Osteocyte (in vitro differentiated cells): ENCODE measurements around the gene CDR2. TPM values are rescaled to one million over a fixed set of nuclear protein-coding genes. Genes with fewer than 3 reads are reported as not detected.

ENCODE experiments used
- DNase-seq: peaks from one replicate; pipeline ENCODE4 v3.0.0; 2021; ENCODE audit warnings: mixed read lengths; ENCODE audit not compliant: unreplicated experiment; ENCODE audit errors: extremely low spot score
- H3K27ac Mint-ChIP-seq: one replicate; pipeline ENCODE4 v1.8.0; 2021; ENCODE audit warnings: mild to moderate bottlenecking, mixed read lengths; ENCODE audit not compliant: unreplicated experiment
- H3K27me3 Mint-ChIP-seq: one replicate; pipeline ENCODE4 v1.8.0; 2021; ENCODE audit warnings: mixed read lengths; ENCODE audit not compliant: unreplicated experiment
- H3K36me3 Mint-ChIP-seq: one replicate; pipeline ENCODE4 v1.8.0; 2021; ENCODE audit warnings: mixed read lengths; ENCODE audit not compliant: unreplicated experiment
- H3K4me1 Mint-ChIP-seq: one replicate; pipeline ENCODE4 v1.8.0; 2021; ENCODE audit warnings: mixed read lengths; ENCODE audit not compliant: unreplicated experiment
- H3K4me3 Mint-ChIP-seq: one replicate; pipeline ENCODE4 v1.8.0; 2021; ENCODE audit warnings: mild to moderate bottlenecking, moderate library complexity, mixed read lengths; ENCODE audit not compliant: unreplicated experiment
- H3K9me3 Mint-ChIP-seq: one replicate; pipeline ENCODE4 v1.8.0; 2021; ENCODE audit warnings: mixed read lengths; ENCODE audit not compliant: unreplicated experiment
- total RNA-seq: library from RNA; stranded (reverse); gene quantifications from 2 replicates; pipeline ENCODE4 v1.2.1, GENCODE V29; 2021
- TF ChIP-seq, protein P1 (sequence below): fragments of 200-600 bp; sonication (generic); IDR thresholded peaks from 2 replicates; pipeline ENCODE4 v1.5.0; 2021; ENCODE audit warnings: antibody characterized with exemption, mild to moderate bottlenecking, moderate library complexity

Gene CDR2
- total RNA-seq, 1 donor from 2014 or later = 23.7 TPM

DNA sequence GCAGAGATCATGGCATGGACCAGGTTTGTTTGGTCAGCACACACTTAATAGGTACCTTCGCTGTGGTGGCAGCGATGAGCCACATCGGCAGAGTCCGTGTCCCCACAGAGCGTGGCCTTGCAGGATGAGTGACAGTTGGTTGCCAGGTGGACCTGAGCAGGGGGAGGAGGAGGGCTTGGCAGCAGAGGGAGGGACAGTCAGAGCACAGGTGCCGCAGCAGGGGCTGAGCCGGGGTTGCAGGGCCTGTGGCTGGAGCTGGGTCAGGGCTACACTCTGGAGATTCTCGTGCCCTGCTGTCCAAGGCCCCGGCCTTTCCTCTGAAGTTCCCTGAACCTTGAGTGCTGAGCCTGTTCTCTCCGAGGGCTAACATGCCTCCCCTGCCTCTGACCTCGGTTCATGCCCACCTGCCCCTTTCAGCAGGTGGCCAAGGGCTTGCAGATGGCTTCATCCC lies 52.4 kb downstream of the CDR2 start:
- Mint-ChIP-seq H3K4me1 (no peaks in the 10 kb centered on the region), H3K4me3 (no peak overlapping the region), H3K9me3 (no peaks in the 10 kb centered on the region), H3K27ac (no peak overlapping the region), H3K36me3 (peaks cover 18% of the 10 kb centered on the region), H3K27me3 (no peaks in the 10 kb centered on the region)
- TF ChIP-seq, protein P1, sequence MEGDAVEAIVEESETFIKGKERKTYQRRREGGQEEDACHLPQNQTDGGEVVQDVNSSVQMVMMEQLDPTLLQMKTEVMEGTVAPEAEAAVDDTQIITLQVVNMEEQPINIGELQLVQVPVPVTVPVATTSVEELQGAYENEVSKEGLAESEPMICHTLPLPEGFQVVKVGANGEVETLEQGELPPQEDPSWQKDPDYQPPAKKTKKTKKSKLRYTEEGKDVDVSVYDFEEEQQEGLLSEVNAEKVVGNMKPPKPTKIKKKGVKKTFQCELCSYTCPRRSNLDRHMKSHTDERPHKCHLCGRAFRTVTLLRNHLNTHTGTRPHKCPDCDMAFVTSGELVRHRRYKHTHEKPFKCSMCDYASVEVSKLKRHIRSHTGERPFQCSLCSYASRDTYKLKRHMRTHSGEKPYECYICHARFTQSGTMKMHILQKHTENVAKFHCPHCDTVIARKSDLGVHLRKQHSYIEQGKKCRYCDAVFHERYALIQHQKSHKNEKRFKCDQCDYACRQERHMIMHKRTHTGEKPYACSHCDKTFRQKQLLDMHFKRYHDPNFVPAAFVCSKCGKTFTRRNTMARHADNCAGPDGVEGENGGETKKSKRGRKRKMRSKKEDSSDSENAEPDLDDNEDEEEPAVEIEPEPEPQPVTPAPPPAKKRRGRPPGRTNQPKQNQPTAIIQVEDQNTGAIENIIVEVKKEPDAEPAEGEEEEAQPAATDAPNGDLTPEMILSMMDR = no peak
- peak; percentile 60 for DNase-seq

DNA sequence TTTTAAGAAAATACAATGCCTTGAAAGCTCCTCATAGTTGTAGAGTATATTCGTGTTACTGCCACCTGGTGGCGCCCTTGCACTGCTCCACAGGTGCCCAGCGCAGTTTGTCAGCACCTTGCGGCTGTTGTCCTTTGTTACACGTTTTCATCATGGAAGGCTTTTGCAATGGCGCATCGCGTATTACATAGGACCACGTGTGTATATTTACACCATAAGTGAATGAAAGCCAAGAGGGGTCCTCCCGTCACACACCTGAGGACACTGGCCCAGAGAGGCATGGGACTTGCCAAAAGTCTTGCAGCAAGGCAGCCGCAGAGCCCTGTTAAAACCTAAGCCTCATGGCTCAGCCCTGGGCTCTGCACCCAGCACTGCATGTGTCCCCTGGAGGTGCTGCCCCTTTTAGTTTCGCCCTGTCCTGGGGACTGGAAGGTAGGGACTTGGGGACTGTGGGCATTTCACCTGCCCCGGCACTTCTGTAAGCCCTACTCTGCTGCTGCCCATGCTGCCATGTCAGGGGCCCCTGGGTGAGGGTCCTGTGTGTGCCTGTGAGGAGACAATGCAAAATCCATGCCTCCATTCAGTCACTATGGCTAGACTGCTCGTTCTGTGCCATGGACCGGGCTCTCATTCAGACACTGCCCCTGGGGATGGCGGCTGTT lies 52.9 kb downstream of the CDR2 start:
- TF ChIP-seq, protein P1 = peak; percentile 91
- Mint-ChIP-seq H3K9me3 (no peaks in the 10 kb centered on the region), H3K27me3 (no peaks in the 10 kb centered on the region), H3K27ac (no peak overlapping the region), H3K36me3 (peaks cover 19% of the 10 kb centered on the region), H3K4me1 (no peaks in the 10 kb centered on the region), H3K4me3 (no peak overlapping the region)
- peak; percentile 84 for DNase-seq

DNA sequence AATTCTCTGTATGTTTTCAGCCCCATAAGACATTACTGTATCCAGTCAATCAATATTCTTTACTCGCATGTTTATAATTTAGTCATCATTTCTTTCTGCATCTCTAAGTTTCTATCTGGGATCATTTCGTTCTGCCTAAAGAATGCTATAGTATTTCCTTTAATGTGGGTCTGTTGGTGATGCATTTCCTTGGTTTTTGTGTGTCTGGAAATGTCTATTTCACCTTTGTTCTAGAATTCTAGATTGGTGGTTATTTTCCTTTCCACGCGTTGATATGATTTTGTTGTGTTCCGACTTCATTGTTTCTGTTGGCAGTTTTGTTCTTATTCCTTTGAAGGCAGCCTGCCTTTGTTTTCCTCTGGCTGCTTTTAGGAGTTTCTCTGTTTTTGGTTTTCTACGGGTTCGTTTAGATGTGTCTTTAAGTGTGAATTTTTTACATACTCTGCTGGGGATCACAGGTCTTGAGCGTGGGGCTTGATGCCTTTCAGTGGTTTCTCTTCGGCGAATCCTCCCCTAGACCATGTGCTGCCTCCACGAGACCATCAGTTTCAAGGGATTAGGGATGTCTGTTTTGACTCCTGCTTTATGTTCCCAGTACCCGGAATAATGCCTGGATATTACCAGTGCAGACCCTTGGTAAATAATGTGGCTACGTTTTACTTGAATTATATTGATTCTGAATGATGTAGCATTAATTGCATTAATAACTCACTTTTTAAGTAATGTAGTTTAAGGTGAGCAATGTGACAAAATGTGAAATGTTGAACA lies 53.7 kb downstream of the CDR2 start:
- Mint-ChIP-seq H3K4me1 (no peaks in the 10 kb centered on the region), H3K4me3 (no peak overlapping the region), H3K36me3 (peaks cover 19% of the 10 kb centered on the region), H3K27ac (no peak overlapping the region), H3K27me3 (no peaks in the 10 kb centered on the region), H3K9me3 (no peaks in the 10 kb centered on the region)
- TF ChIP-seq, protein P1 = no peak
- DNase-seq = peak; percentile 19

DNA sequence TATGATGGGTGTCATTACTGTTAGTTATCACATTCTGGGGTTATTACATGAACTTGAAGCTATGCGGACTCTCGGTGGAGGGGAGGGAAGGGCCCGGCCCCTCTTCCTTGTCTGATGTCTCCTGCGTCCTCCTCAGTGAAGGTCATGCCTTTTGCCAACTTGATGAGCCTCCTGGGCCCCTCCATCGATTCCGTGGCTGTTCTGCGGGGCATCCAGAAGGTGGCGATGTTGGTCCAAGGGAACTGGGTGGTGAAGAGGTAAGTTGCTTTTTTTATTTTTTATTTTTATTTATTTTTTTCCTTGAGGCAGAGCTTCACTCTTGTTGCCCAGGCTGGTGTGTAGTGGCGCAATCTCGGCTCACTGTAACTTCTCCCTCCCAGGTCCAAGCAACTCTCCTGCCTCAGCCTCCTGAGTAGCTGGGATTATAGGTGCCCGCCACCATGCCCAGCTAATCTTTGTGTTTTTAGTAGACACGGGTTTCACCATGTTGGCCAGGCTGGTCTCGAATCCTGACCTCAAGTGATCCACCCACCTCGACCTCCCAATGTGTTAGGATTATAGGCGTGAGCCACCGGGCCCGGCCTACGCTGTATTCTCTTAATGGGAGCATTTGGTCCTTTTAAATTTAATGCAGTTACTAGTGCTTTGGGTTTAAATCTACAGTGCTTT lies 55.6 kb downstream of the CDR2 start:
- DNase-seq = peak; percentile 81
- TF ChIP-seq, protein P1 = peak; percentile 62
- peaks cover 17% of the 10 kb centered on the region for H3K36me3 Mint-ChIP-seq

DNA sequence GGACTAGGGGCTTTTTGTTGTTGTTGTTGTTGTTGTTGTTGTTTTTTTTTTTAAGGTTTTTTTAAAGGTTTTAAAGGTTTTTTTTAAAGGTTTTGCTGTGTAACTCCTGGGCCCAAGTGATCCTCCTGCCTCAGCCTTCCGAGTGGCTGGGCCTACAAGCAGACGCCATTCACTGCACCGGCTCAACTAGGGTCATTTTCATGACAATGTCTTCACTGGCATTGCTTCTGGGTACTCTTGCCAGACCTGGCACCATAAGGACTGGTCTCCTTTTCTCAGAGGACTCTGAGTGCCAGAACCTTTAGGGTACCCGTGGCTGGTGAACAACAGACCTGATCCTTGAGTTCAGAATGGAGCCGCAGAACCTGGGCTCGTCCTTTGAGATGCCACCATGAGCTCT lies 56.8 kb downstream of the CDR2 start:
- peaks cover 22% of the 10 kb centered on the region for H3K36me3 Mint-ChIP-seq
- H3K27me3 Mint-ChIP-seq = no peaks in the 10 kb centered on the region
- H3K4me1 Mint-ChIP-seq = no peaks in the 10 kb centered on the region
- TF ChIP-seq, protein P1 = no peak
- no peak overlapping the region for H3K4me3 Mint-ChIP-seq
- H3K27ac Mint-ChIP-seq = no peak overlapping the region
- DNase-seq = no peak
- no peaks in the 10 kb centered on the region for H3K9me3 Mint-ChIP-seq

More for the DNA sequence above, 55.6 kb downstream of the CDR2 start:
- no peak overlapping the region for H3K27ac Mint-ChIP-seq
- no peaks in the 10 kb centered on the region for H3K4me1 Mint-ChIP-seq
- no peak overlapping the region for H3K4me3 Mint-ChIP-seq
- H3K9me3 Mint-ChIP-seq = no peaks in the 10 kb centered on the region
- no peaks in the 10 kb centered on the region for H3K27me3 Mint-ChIP-seq
